Ishikawa (cell line): ENCODE measurements around the gene NUP210.

Experiments used
- CEBPB ChIP-seq: IDR thresholded peaks from 2 replicates; pipeline ENCODE4 v1.6.1; 2012
- CREB1 ChIP-seq: IDR thresholded peaks from 2 replicates; pipeline ENCODE4 v1.6.1; 2012; ENCODE audit warnings: low read depth
- FOXM1 ChIP-seq: IDR thresholded peaks from 2 replicates; pipeline ENCODE4 v1.6.1; 2012; ENCODE audit warnings: low read depth, borderline replicate concordance
- RAD21 ChIP-seq: IDR thresholded peaks from 2 replicates; pipeline ENCODE4 v1.6.1; 2012; ENCODE audit warnings: low read depth
- REST ChIP-seq: IDR thresholded peaks from 2 replicates; pipeline ENCODE4 v1.6.1; 2012; ENCODE audit warnings: low read depth, mild to moderate bottlenecking
- TEAD4 ChIP-seq: IDR thresholded peaks from 2 replicates; pipeline ENCODE4 v1.6.1; 2012

GRCh38 chr3:13316603-13317002 lies 103.5 kb downstream of the NUP210 start:
- TF ChIP-seq CREB1 = no peak
- no peak for TF ChIP-seq FOXM1
- TF ChIP-seq TEAD4 = no peak
- TF ChIP-seq RAD21 = no peak
- TF ChIP-seq REST = no peak
- no peak for TF ChIP-seq CEBPB
